H1 (cell line): ENCODE data around the gene SAMD4A.

Experiments used
- BACH1 ChIP-seq: IDR thresholded peaks from 2 replicates; pipeline ENCODE4 v1.6.1; 2012; ENCODE audit warnings: low read length, improper control_type of control experiment
- BRCA1 ChIP-seq: IDR thresholded peaks from 2 replicates; pipeline ENCODE4 v1.6.1; 2012; ENCODE audit warnings: low read depth, low read length, improper control_type of control experiment
- EP300 ChIP-seq, 2 experiments: IDR thresholded peaks; 1 replicate in 1 of 2; 2 replicates in 1 of 2; pipeline ENCODE4 v1.6.1; 2011 to 2012; ENCODE audit warnings: low read depth in 2 of 2, low read length in 2 of 2, mild to moderate bottlenecking in 2 of 2, borderline replicate concordance in 1 of 2, inconsistent platforms in 1 of 2, moderate library complexity in 1 of 2
- TCF12 ChIP-seq: IDR thresholded peaks from 2 replicates; pipeline ENCODE4 v1.6.1; 2011; ENCODE audit warnings: low read depth, mild to moderate bottlenecking, low read length

DNA sequence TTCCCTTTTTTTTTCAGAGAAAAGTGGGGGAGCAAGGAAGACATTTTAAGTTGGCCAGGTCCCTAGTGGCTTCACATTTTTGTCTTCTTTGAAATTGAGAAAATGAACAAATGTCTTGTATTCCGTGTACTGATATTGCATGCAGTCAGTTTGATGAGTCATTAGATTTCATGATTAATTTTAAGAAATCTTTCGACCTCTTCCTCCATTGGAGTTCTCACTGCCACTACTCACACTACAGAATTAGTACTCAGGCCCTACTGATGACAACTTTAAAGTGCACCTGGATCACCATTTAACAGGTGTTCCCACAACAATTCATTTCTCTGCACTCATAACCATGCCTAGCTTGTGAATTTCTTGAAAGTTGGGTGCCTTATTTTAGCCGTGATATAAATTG is 50.5 kb downstream of the SAMD4A start:
- TF ChIP-seq BRCA1 (no peak), TCF12 (no peak), BACH1 (no peak), EP300 (IDR thresholded peaks at IDR 0.05; ENCODE audit: borderline replicate concordance in 1 of 2, low read depth in 2 of 2, low read length in 2 of 2) (no peak)
